ENCODE results near the gene FBXO47. TPM values are rescaled to one million over a fixed set of nuclear protein-coding genes. Genes with fewer than 3 reads are reported as not detected.

Gene FBXO47
- total RNA-seq (not detected), polyA plus RNA-seq (not detected)
- long read RNA-seq, donor 1 = 0 reads
- long read RNA-seq, donor 2, partial matches to known transcripts = 0 of 1 reads
- long read RNA-seq, donor 2, other reads (novel, unspliced or antisense) = 0 of 1 reads
- long read RNA-seq, donor 3 = 0 reads

DNA sequence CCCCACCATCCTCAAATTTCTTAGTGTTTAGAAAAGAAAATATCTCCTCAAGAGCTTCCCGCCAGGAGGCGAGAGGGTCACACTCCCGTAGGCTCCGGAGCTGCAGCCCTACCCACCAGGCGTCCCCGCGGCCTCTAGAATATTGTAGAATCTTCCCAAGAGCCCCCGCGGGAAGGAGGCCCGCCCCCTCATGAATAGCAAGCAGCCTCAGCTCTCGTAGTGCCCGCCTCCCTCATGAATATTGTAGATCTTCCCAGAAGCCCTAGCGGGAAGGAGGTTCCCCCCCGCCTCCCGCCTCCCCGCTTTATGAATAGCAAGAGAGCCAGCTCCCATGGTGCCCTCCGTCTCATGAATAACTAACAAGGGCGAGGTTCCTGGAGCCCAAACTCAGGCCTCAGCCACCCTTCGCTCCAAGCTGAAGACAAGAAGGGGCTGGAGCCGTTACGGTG, at the start of gene FBXO47:
FBXO47 (minus strand) TSS at position 114 of the 449 bp plus-strand sequence. CDS start 4,378 bp downstream, outside the sequence.
- Histone ChIP-seq H3K27ac (peak within 1 kb of the TSS; percentile 36 to 55), H3K4me3 (no peak within 1 kb of the TSS), H3K36me3 (no peaks in the 10 kb centered on the region), H3K4me1 (ENCODE audit: insufficient read depth) (no peaks in the 10 kb centered on the region), H3K27me3 (no peaks in the 10 kb centered on the region), H3K9me3 (no peaks in the 10 kb centered on the region)
- no peak for TF ChIP-seq EP300 (IDR thresholded peaks at IDR 0.05)
- TF ChIP-seq, protein P1, sequence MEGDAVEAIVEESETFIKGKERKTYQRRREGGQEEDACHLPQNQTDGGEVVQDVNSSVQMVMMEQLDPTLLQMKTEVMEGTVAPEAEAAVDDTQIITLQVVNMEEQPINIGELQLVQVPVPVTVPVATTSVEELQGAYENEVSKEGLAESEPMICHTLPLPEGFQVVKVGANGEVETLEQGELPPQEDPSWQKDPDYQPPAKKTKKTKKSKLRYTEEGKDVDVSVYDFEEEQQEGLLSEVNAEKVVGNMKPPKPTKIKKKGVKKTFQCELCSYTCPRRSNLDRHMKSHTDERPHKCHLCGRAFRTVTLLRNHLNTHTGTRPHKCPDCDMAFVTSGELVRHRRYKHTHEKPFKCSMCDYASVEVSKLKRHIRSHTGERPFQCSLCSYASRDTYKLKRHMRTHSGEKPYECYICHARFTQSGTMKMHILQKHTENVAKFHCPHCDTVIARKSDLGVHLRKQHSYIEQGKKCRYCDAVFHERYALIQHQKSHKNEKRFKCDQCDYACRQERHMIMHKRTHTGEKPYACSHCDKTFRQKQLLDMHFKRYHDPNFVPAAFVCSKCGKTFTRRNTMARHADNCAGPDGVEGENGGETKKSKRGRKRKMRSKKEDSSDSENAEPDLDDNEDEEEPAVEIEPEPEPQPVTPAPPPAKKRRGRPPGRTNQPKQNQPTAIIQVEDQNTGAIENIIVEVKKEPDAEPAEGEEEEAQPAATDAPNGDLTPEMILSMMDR (IDR thresholded peaks at IDR 0.05) = peak in 2 of 3 donors; percentile 13 to 37
- TF ChIP-seq POLR2A (IDR thresholded peaks at IDR 0.05) = peak; percentile 37
- intact Hi-C loops (cut with DNase I) = loop anchor here in 1 of 4 donors (10.0 kb wide), 1 partner anchor 277 kb away; no protein-coding TSS in a partner anchor
- DNase-seq = peak; percentile 89 to 93 (median 92)
- 16 to 27% (median 17%) methylated on average over 21 of the region's 21 CpGs for WGBS, 3 donors

DNA sequence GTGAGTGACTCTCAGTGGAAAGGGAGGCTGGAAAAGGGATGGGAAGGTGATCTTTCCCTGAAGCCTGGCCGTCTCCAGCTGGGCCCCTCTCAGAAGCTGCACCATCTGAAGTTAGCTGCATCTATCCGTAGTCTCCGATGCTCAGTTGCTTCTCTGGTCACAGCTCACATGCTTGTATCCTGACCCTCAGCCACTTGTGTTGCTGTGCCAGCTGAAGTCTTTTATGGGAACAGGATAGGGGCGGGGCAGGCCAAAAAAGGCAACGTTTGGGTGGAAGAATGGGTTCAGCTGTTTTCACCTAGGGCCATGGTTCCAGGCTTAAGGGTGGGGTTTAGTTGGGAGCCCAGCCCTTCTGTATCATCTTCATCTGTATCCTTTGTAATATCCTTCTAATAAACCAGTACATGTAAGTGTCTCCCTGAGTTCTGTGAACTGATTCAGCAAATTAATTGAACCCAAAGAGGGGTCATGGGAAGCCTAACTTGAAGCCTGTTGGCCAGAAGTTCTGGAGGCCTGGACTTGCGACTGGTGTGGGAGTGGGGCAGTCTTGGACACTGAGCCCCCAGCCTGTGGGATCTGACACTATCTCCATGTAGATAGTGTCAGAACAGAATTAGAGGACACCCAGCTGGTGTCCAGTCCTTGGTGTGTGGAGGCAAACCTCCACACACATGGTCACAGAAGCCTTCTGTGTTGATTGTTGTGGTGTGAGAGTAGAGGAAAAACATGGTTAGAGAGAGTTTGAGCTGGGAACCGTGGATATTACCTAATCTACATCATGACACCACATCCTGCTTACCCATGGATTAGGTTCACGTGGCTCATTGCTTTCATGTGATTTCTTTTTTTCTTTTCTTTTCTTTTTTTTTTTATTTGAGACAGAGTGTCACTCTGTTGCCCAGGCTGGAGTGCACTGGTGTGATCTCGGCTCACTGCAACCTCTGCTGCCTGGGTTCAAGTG, 49.3 kb upstream of the FBXO47 start:
- H3K27me3 ChIP-seq = no peaks in the 10 kb centered on the region
- no peaks in the 10 kb centered on the region for H3K36me3 ChIP-seq
- no peak overlapping the region for H3K27ac ChIP-seq
- intact Hi-C loops (cut with DNase I) = loop anchor here in 1 of 4 donors (2.0 kb wide), 1 partner anchor 52 kb away; no protein-coding TSS in a partner anchor
- 48 to 50% (median 49%) methylated on average over 9 of the region's 9 CpGs for WGBS, 3 donors
- no peak for DNase-seq
- no peaks in the 10 kb centered on the region for H3K9me3 ChIP-seq
- TF ChIP-seq, protein P1 (IDR thresholded peaks at IDR 0.05) = no peak
- TF ChIP-seq EP300 (IDR thresholded peaks at IDR 0.05) = no peak
- TF ChIP-seq POLR2A (IDR thresholded peaks at IDR 0.05) = no peak
- peaks cover 4% of the 10 kb centered on the region for H3K4me1 ChIP-seq (ENCODE audit: insufficient read depth)
- H3K4me3 ChIP-seq = no peak overlapping the region

GRCh38 chr17:39015546-39015935, 48.3 kb upstream of the FBXO47 start:
- TF ChIP-seq POLR2A (IDR thresholded peaks at IDR 0.05) = no peak
- TF ChIP-seq EP300 (IDR thresholded peaks at IDR 0.05) = no peak
- TF ChIP-seq, protein P1 (IDR thresholded peaks at IDR 0.05) = no peak
- DNase-seq = peak in 2 of 5 donors; percentile 17 to 25
- Histone ChIP-seq H3K27me3 (no peaks in the 10 kb centered on the region), H3K4me3 (no peak overlapping the region), H3K9me3 (no peaks in the 10 kb centered on the region), H3K4me1 (ENCODE audit: insufficient read depth) (peaks cover 4% of the 10 kb centered on the region), H3K27ac (no peak overlapping the region), H3K36me3 (no peaks in the 10 kb centered on the region)
- intact Hi-C loops (cut with DNase I) = no loop called here
- WGBS, 3 donors = 90 to 92% (median 92%) methylated on average over 11 of the region's 11 CpGs

DNA sequence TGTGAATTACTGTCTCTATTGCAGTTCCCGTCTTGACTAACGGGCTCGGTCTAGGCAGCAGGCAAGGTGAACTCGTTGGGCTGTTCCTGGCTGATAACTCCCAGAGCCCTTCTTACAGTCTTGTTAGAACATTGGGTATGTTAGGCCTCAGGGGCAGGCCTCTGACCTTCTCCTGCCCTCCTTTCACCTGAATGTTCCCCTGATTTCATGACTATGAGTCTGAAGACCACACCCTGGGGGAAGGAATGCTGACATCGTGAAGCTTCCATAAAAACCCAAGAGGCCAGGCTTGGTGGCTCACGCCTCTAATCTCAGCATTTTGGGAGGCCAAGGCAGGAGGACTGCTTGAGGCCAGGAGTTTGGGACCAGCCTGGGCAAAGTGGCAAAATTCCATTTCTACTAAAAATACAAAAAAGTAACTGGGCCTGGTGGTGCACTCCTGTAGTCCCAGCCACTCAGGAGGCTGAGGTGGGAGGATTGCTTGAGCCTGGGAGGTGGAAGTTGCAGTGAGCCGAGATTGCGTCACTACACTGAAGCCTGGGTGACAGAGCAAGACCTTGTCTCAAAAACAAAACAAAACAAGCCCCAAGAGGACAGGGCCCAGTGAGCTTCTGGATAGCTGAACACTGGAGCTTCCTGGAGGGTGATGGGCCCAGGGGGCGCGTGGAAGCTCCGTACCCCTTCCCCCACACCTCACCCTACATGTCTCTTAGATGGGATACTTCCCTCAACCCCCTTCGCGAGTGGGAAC, 47.8 kb upstream of the FBXO47 start:
- no peaks in the 10 kb centered on the region for H3K9me3 ChIP-seq
- no peaks in the 10 kb centered on the region for H3K27me3 ChIP-seq
- no peak for DNase-seq
- no peak overlapping the region for H3K4me3 ChIP-seq
- TF ChIP-seq POLR2A (IDR thresholded peaks at IDR 0.05) = no peak
- WGBS, 3 donors = 65 to 72% (median 71%) methylated on average over 13 of the region's 13 CpGs
- H3K36me3 ChIP-seq = no peaks in the 10 kb centered on the region
- H3K27ac ChIP-seq = peak overlapping the region in 1 of 2 donors; percentile 32
- peaks cover 4% of the 10 kb centered on the region for H3K4me1 ChIP-seq (ENCODE audit: insufficient read depth)
- intact Hi-C loops (cut with DNase I) = no loop called here
